DMS79 (cell line): ENCODE results near the gene PBX1.

Experiments used
- DNase-seq: peaks from one replicate; lab custom pipeline; 2025; lab: John Stamatoyannopoulos, UW

The PBX1 gene

DNA sequence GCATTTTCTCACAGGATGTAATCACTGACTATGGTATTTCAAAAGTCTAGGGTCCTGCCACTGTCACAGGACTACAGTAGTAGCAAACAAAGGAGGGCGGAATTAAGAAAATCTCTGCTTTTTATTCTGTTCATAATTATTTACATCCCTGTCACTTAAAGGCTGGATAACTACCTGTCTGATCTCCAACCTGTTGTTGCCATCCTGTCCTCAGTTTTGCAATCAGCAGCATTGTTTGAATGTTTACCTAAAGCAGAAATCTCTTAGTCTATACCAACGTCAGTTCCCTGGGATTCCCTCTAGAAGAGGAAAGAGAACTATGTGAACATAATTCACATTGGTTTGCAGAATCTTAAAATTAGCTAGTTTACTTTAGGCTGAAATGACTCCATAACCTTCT lies 218.5 kb downstream of the PBX1 start:
- no peak for DNase-seq

DNA sequence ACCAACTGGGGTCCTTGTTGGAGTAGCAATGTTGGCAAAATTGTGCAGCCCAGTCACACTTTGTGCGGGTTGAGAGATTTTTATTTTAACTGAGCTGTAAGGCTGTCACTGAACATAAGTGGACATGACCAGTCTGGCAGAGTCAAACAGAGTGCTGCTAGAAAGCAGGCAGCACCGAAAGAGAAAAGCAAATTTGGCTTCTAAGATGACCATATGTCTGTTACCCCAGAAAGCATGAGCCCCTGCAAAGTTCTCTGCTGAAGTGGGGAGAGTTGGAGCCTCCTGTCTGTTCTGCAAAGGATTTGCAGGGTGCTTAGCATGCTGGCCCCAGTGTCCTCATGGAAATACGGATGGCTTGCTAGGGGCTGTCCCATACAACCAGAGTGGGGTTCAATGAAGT lies 220.4 kb downstream of the PBX1 start:
- DNase-seq, result no peak

DNA sequence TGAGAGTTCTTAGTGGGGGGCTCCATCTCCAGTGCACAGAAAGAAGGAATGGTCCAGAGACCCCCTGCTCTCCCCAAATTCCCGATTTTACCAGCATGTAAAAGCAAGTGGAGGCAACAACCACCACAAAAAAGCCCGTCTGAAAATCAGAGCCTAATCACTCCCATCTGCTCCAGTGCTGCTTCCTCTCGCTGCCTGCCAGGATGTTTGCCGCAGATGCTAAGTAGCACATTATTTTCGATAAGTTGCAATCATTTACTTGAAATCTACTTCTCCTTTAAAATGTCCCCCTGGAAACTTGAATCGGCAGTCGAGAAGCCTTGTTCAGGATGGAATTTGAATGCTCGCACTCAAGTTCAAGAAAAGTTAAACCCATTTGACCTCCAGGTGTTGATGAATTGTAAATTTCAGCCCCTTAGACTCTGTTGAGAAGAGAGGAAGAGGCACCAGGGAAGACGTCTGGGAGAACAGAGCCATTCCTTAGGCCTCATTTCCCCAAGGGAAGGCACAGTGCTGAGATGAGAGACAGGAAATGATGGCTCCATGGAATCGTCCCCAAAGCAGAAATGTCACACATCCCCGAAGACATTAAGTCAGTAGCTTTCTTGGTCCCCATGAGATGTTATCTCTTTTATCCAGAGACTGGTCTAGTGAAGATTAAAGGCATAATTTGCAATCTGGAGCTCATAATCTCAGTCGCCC lies 221.3 kb downstream of the PBX1 start:
- no peak for DNase-seq

DNA sequence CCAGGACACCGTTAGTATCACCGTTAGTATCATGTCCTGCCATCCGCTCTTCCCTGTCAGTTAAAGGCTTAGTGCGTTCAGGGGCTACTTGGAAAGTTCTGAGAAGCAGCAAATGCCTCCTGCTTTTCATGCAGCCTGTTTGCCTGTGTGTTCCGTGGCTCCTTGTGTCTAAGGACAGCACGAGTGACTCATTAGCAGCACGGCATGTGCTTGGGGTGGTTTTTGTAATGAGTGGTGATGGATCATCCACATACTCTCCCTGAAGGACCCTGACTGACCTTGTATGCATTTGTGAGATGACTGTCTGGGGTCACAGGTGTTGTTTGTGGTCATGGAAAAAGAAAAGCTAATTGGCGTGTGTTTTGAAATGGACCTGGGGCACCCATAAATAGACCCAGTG lies 221.9 kb downstream of the PBX1 start:
- DNase-seq, result no peak

DNA sequence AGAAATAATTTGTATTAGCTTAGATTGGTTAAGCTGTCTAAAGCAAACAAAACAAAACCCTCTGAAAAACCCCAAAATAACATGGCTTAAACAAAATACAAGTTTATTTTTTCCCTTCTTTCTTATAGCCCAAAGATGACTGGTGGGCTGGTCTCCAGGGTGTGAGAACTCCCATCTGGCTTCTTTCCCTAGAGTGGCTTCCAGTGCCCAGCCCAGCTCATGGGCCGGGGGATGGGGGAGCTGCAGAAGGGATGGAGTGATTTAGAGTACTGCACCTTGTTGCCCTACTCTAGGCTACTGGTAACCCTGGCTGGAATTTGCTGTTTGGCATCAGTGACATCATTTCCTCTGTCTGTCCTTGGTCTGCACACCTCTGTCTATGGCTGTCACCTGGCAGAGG lies 223.0 kb downstream of the PBX1 start:
- DNase-seq, result no peak

DNA sequence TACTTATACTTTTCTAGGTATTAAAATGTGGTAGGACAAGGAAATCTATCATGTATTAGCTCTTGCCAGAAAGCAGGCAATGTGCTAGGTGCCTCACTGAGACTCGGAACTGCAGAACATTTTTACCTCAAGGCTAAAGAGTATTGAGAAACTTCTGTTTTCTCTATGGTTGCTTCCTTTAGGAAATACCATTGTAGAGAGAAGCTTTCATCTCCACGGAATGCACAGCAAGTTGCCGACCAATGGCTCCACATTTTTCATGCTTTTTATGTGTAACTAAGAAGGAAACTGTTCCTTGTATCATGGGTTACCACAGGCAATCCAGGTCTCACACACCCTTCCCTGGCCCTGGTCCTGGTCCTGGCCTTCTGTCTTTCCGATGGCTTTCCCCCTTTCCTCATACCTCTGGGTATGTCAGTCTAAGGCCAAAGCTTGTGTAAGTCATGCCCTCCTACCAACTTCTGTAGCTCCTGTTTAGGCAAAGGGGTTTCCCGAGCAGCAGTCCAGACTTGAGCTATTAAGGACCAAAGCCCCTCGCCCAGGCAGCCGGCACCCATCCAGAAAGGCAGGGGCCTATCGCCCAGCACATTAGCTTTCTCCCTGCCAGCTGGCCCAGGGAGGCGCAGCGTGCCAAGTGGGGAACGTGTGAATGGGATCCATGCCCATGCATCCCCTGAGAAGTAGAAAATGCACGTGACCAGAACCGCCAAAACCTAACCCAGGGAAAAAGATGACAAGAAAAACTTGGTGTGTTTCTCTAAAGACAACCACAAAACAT lies 225.0 kb downstream of the PBX1 start:
- DNase-seq, result no peak

DNA sequence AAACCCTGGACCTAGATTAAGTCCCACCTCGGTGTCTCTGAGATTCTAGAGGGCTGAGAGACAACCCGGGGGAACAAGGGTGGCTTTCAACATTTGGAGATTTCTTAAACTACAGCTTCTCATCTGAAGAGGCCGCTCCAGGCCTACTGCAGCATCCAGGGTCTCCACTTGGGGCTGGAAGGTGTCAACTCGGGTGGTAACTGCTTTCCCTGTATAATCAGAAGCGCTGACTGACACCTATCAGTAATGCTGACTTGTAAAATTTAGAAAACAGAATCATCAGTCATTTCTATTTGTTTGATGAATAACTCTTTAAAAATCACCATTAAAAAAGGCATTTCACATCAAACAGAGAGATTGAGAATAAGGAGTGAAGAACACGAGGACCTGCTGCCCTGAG lies 226.0 kb downstream of the PBX1 start:
- no peak for DNase-seq

DNA sequence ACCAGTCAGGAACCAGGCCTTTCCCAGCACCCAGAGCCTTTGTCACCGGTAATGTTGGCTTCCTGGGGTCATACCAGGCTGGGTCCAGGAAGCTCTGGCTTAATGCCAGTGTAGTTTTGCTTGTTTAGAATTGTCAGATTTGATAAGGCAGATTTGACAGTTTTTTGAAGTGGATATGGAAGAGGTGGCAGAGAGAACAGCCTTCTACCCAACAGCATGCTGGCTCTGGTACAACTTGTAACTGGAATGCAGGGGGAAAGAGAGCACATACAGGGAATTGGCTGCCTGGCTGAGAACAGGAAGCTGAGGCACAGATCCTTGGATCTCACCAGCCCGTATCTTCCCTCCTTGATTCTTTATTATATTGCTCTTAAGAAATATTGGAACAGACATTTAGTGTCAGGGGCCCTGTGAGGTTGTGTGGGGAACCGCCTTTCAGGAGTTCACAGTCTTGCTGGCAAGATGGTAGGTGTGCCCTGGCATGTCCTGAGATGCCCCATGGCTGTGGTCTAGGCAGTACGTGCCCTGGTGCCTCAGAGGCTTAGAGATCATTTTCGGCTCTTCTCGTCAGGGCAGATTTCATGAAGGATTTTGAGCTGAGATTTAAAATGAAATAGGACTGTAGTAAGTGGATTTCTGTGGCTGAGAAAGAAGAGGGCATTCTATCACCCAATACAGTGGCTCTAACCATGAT lies 227.0 kb downstream of the PBX1 start:
- DNase-seq, result no peak

DNA sequence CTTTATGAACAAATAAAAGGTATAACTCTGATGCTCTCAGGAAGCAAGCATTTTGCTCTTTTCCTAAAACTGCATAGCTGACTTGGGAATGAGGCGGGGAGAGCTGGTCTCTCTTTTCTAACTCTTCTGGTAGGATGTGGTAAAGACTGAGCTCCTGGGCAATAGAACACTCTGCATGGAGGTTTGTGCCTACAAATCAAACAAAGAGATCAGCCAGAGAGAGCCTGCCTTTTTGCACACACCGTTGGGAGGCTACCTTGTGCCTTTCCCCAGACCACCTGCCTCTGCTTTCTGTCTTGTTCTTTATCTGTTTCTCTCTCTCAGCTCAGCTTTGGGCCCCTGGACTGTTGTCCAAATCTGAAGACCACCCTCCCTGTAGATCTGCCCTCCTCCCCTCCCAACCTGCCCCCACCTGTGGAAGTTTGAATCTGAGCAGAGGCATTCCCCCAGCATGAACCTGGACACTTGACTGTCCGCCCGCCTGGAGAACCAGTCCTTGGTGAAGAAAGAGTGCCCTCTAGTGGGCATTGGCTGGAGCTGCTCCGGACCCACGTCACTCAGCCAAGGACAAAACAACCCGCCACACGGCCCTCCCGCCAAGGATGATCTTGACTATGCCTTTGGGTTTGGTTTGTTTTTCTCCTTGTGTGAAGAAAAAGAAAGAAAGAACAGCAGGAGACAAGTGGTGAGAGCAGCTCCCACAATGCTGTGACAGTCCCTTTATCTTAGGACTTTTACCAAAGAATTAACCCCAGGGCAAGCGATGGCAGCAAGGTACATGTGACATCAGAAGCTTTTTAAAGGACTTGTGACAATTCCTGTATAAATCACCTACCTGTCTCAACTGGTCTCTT lies 228.2 kb downstream of the PBX1 start:
- peak; percentile 79 for DNase-seq

DNA sequence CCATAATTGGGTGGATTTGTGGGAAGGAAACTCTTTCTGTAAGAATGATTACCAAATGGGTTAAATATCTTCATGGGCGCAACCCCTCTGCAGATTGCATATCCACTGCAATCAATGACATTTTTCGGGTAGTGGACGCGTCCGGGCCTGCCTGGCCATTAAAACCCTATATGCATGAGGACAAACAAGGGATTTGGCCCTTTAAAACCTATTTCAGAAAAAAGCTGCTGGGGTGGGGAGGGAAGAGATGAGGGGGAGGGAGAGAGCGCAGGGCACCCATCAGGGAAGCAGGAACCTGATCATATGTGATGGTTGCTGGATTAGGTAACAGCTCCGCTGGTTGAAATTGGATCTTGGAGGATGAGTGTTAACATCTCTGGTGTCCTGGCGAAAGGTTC lies 228.8 kb downstream of the PBX1 start:
- peak; percentile 71 for DNase-seq

DNA sequence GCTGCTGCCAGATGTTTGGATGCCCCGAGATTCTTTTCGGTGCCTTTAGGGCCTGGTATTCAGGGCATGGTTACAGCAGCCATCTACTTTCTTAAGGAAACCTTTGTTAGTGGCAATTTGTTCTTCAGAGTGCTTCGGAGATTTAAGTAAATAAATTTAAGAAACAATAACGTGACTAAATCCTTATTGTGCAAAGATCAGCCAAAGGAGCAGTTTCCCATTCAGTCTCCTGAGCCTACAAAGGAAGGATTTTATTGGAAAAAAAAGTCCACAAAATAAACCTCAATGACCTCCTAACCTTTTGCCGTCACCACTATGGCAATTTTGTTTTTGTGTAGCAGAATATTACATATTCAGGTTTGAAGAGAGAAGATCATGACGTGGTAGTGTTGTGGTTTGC lies 231.1 kb downstream of the PBX1 start:
- DNase-seq, result no peak

DNA sequence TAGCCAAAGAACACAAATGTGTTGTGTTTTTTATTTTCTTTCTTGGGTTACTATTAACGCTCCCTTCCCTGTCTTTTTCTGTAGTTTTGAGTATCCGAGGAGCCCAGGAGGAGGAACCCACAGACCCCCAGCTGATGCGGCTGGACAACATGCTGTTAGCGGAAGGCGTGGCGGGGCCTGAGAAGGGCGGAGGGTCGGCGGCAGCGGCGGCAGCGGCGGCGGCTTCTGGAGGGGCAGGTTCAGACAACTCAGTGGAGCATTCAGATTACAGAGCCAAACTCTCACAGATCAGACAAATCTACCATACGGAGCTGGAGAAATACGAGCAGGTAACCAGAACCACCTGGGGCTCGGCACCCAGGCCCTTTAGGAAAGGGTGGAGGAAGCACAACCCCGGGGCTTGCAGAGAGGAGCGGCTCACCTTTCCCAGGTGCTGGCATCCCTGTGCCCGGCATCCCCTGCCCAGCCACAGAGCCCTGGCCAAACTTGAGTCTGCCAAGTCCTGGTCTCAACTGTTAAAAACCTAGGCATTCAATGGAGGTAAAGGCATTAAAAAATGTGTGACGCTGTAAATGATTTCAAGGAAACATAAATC lies 233.5 kb downstream of the PBX1 start:
- no peak for DNase-seq

DNA sequence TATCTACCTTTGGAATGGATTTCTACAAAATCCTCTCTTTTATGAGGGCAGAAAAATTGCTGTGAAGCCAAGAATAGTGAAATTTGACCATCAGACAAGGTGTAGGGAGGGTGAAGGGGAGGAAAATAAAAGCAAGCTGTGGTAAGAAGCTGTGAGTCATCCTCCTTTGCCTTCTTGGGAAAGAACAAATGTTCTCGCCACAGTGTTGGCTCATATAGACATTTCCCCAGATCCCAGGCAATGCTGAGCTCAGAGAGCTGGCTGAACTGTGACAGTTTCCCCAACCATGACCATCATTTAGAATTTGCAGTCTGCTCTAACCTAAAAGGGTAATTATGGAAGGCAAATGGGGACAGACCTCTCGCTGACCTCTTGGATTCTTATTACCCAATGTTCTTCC lies 235.4 kb downstream of the PBX1 start:
- no peak for DNase-seq

DNA sequence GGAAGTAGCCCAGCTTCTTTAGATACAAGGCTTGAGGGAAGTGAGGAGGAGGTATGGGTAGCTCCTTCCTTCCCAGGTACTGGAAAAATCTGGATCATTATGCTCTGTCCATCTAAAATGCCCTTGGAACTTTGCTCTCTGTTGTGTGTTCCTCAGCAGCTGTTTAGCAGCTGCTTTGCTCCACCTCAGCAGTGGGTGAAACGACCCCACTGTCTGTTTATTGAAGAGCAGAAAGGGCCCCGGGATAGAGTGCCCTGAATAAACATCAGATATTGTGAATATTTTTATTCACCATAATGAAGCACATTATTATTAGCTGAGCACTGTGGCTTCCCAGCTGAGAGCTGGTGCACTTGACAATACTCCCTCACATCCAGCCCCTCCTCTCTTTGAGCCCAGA lies 237.9 kb downstream of the PBX1 start:
- DNase-seq, result no peak

DNA sequence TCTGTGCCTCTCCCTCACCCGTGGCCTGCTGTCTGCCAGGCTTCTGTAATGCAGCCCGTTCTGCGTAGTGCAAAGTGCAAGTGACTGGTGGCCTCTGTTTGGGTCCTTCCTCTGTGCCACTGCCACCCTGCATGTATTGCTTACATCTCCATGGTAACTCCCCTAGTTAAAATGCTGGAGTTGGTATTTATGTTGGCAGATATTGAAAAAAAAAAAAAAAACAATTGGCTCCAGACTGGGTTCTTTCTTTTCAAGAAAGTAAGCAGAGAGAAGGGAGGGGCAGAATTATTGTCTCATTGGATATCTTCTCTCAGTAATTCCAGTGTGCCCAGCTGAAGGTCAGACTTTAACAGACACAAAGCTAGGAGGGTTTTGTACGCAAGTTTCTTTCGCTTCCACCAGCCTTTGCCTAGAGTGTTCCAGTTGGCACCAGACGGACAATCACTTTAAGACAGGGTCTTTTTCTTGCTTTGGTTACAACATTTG lies 242.3 kb downstream of the PBX1 start:
- no peak for DNase-seq

DNA sequence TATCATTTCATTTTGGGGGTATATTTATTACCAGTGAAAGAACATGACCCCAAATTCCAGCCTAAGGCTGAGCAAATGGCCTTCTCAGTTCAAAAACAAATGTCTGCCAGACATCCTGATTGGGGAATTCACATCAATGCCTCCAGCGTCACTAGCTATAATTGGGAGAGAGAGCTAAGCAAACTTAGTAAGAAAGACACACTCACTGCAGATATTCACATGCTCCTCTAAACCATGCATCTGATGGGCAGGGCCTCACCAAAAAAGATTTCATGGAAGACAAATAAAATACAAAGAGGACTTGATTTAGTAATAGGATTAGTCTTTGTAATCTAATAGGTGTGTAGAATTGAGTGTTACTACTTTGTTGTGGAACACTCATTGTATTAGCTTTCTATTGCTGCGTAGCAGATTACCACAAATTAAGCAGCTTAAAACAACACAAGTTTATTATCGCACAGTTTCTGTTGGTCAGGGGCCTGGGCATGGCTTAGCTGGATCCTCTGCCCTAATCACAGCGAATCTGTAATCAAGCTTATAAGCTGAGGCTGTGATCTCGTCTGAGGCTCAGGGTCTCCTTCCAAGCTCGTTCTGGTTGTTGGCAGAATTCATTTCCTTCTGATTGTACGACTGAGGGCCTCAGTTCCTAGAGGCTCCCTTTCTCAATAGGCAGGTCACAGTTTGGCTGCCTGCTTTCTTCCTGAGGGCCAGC lies 243.0 kb downstream of the PBX1 start:
- no peak for DNase-seq

DNA sequence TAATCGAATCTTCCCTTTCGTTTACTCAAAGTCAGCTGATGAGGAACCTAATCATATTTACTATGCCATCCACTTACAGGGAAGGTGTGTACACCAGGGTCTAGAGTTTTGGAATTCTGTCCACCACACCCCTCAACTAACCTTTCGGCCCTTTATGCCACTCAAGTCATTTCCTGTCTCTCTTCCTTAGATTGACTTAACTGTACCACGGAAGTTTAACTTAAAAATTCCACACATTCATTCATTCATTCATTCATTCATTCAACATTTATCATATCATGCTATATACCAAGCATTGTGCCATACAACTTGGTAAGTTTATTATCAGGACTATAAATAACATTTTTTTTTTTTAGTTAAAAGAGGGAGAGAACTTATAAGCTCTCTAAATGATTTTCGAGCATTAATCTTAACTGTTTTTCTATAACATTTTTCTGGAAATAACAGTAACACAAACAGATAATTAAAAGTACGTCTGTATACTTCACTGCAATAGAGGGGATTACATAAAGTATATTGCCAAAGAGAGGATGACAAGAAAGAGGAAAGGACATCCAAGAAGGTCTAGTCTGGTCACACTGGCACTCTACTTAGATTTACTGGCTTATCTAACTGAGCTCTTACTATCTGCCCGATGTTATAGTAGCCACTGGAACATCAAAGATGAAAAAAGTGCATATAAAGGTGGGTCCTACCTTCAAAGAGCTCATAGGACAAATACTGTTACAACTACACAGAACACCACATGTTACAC lies 243.7 kb downstream of the PBX1 start:
- DNase-seq, result no peak

DNA sequence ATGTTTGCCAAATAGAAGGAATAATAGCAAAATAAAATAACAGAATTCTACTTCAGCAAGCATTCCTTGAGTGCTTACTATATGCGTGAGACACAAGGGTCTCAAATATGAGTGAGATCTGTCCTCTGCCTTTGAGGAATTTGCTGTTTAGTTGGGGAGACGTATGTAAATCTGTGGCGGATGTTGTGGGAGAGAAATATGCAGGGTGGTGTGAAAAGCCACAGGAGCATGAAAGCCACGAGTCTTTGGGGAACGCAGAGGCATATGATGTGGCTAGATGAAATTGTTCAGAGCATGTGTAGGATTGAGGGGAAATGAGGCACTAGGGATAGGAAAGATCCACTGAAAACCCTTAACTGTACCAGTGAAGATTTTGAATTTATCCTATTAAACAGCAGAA lies 244.4 kb downstream of the PBX1 start:
- no peak for DNase-seq

DNA sequence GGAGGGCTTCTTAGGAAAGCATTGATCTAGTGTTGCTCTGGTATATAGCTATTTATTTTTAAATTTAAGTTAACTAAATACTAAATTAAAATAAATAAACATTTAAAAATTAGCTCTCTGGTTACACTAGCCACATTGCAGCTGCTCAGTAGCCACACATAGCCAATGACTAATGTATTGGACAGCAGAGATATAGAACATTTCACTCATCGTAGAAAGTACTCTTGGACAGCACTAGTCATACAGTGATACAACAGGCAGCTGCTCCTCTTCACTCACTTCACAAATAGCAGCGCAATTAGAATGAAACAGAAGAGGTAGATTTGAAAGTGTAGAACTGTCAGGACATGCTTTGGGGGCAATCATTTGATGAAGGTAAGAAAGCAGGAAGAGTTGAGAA lies 245.4 kb downstream of the PBX1 start:
- DNase-seq, result no peak

DNA sequence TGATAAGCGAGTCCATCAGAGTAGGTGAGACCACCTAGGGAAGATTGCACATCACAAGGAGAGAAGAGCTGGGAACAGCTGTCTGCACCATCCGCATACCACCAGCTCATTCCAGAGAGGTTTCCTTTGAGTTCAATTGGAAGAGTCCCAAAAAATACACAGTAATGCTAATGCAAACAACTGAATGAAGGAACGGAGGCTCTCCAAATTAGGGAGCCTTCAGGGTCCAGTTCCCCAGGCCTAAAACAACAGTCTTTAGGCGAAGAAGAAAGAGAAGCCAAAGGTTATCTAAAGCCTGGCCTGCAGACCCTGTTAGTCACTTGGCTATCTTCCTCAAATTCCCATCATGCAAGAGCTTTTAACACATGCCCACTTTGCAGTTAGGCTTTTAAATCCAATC lies 246.4 kb downstream of the PBX1 start:
- no peak for DNase-seq
